Osteocyte (in vitro differentiated cells): ENCODE measurements around the gene TOPORS. TPM values are rescaled to one million over a fixed set of nuclear protein-coding genes. Genes with fewer than 3 reads are reported as not detected.
"Not testable (repeated sequence)": the region's sequence is repeated elsewhere in the genome, so short reads cannot be mapped to it uniquely, and the experiment has no call there.

ENCODE experiments used
- DNase-seq: peaks from one replicate; pipeline ENCODE4 v3.0.0; 2021; ENCODE audit warnings: mixed read lengths; ENCODE audit not compliant: unreplicated experiment; ENCODE audit errors: extremely low spot score
- H3K27ac Mint-ChIP-seq: one replicate; pipeline ENCODE4 v1.8.0; 2021; ENCODE audit warnings: mild to moderate bottlenecking, mixed read lengths; ENCODE audit not compliant: unreplicated experiment
- H3K27me3 Mint-ChIP-seq: one replicate; pipeline ENCODE4 v1.8.0; 2021; ENCODE audit warnings: mixed read lengths; ENCODE audit not compliant: unreplicated experiment
- H3K36me3 Mint-ChIP-seq: one replicate; pipeline ENCODE4 v1.8.0; 2021; ENCODE audit warnings: mixed read lengths; ENCODE audit not compliant: unreplicated experiment
- H3K4me1 Mint-ChIP-seq: one replicate; pipeline ENCODE4 v1.8.0; 2021; ENCODE audit warnings: mixed read lengths; ENCODE audit not compliant: unreplicated experiment
- H3K4me3 Mint-ChIP-seq: one replicate; pipeline ENCODE4 v1.8.0; 2021; ENCODE audit warnings: mild to moderate bottlenecking, moderate library complexity, mixed read lengths; ENCODE audit not compliant: unreplicated experiment
- H3K9me3 Mint-ChIP-seq: one replicate; pipeline ENCODE4 v1.8.0; 2021; ENCODE audit warnings: mixed read lengths; ENCODE audit not compliant: unreplicated experiment
- CTCF ChIP-seq: fragments of 200-600 bp; sonication (generic); IDR thresholded peaks from 2 replicates; pipeline ENCODE4 v1.5.0; 2021; ENCODE audit warnings: antibody characterized with exemption, mild to moderate bottlenecking, moderate library complexity
- total RNA-seq: library from RNA; stranded (reverse); gene quantifications from 2 replicates; pipeline ENCODE4 v1.2.1, GENCODE V29; 2021

Gene TOPORS
- total RNA-seq, 1 donor from 2014 or later = 18.4 TPM

DNA sequence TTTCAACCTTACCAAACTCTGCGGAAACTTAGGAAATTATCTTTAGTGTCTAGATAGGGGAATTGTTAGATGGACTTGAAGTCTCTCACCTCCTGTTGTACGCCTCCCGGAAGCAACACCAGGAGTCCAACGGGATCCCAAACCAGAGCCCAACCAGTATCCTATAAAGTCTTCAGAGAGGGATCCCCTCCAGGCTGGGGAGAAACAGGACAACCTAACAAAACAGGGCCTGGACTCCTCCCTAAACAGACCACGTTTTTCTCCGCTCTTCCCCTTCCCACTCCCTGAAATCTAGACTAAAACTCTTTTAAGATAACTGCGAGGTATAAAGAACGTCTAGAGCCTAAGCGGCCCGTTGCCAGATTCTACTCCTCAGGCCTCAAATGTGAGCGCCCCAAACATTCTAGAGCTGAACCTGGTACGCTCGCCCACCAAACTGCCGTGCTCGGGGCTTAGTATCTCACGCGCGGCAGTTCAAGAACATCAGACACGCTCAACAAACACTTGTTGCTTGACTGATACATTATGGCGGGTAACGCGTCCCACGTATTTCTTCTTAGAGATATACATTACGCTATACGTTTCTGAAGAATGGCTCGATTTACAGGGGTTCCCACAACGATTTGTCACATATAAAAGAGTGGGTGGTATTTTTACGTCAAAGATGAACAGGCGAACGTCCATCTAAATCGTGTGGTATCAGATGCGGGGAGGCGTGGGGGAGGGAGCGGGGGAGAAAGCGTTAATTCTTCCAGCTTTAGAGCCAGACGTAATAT lies 922 bp downstream of the TOPORS start:
- Mint-ChIP-seq H3K36me3 (peaks cover 15% of the 10 kb centered on the region), H3K27ac (peak overlapping the region; percentile 97), H3K4me1 (peaks cover 31% of the 10 kb centered on the region), H3K4me3 (peak overlapping the region; percentile 92), H3K9me3 (no peaks in the 10 kb centered on the region), H3K27me3 (no peaks in the 10 kb centered on the region)
- DNase-seq = no peak
- no peak for TF ChIP-seq CTCF

DNA sequence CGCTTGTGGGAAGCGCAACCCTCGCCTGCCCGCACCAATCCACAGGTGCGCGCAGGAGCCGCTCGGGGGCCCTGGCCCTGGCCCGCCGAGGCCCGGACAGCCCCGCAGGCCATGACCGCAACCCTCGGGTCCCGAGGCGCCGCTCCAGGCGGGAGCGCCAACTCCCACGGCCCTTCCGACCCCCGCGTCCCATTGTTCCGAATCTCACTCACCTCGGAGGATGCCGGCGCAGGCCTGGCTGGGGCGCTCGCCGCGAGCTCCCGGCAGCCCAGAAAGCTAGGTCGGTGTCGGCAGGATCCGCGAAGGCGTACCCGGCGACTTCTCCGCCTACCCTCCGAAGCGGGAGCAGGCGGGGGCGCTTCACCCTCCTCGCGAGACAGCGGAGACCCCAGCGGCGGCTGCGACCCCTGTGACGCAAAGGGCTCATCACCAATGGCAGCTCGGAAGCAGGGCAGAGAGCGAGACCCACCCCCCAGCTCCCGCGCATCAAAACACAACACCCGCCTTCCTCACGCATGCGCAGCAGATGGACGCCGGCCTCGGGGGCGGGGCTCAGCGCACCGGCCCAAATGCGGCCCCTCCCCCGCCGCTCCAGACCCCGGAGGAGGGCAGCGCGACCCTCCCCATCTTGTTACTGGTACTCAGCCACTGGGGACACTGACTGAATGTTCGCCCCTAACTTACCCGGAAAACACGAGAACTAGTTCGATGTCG lies 1.7 kb downstream of the TOPORS start:
- Mint-ChIP-seq H3K36me3 (peaks cover 15% of the 10 kb centered on the region), H3K4me3 (peak overlapping the region; percentile 92), H3K9me3 (no peaks in the 10 kb centered on the region), H3K27ac (peak overlapping the region; percentile 97), H3K27me3 (no peaks in the 10 kb centered on the region), H3K4me1 (peaks cover 33% of the 10 kb centered on the region)
- TF ChIP-seq CTCF = no peak
- peak; percentile 98 for DNase-seq

- DNase-seq = no peak
- peak overlapping the region; percentile 92 for H3K4me3 Mint-ChIP-seq
- peak overlapping the region; percentile 82 for H3K27ac Mint-ChIP-seq
- H3K9me3 Mint-ChIP-seq = no peaks in the 10 kb centered on the region
- peaks cover 33% of the 10 kb centered on the region for H3K4me1 Mint-ChIP-seq
- peak; percentile 25 for TF ChIP-seq CTCF
- peaks cover 15% of the 10 kb centered on the region for H3K36me3 Mint-ChIP-seq
- no peaks in the 10 kb centered on the region for H3K27me3 Mint-ChIP-seq
Observed at GRCh38 chr9:32550150-32550561, 2.2 kb downstream of the TOPORS start.

DNA sequence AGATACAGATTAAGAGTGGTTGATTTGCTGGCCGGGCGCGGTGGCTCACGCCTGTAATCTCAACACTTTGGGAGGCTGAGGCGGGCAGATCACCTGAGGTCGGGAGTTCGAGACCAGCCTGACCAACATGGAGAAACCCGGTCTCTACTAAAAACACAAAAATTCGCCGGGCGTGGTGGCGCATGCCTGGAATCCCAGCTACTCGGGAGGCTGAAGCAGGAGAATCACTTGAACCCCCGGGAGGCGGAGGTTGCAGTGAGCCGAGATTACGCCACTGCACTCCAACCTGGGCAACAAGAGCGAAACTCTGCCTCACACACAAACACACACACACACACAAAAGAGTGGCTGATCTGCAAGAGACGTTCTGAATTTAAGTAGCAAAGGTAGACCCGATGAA lies 4.2 kb downstream of the TOPORS start:
- H3K27ac Mint-ChIP-seq, H3K9me3 Mint-ChIP-seq, H3K4me3 Mint-ChIP-seq, H3K27me3 Mint-ChIP-seq, DNase-seq: not testable (repeated sequence)
- peaks cover 23% of the 10 kb centered on the region for H3K36me3 Mint-ChIP-seq
- H3K4me1 Mint-ChIP-seq = peaks cover 27% of the 10 kb centered on the region

DNA sequence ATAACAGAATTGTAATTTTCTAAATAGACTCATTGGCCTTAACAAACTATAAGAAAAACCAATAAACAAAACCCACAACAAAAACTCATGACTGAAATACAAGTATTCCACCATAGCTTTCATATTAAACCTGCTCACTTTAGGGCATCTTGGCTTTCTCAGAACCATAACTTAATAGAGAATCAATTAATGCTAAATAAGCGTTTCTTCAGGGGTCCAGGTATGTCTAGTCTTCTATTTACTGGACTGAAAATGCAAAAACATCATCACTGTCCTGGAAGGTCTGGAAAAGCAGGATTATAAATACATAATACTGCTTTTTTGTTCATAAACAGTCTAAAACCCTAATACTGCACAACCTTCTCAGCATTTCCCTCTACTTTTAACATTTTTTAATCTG lies 6.5 kb downstream of the TOPORS start:
- Mint-ChIP-seq H3K9me3 (no peaks in the 10 kb centered on the region), H3K4me1 (peaks cover 25% of the 10 kb centered on the region), H3K36me3 (peaks cover 41% of the 10 kb centered on the region), H3K27ac (no peak overlapping the region), H3K27me3 (no peaks in the 10 kb centered on the region), H3K4me3 (no peak overlapping the region)
- no peak for TF ChIP-seq CTCF
- DNase-seq = no peak
